ENCODE data around the gene C1QTNF5.

Gene C1QTNF5

DNA sequence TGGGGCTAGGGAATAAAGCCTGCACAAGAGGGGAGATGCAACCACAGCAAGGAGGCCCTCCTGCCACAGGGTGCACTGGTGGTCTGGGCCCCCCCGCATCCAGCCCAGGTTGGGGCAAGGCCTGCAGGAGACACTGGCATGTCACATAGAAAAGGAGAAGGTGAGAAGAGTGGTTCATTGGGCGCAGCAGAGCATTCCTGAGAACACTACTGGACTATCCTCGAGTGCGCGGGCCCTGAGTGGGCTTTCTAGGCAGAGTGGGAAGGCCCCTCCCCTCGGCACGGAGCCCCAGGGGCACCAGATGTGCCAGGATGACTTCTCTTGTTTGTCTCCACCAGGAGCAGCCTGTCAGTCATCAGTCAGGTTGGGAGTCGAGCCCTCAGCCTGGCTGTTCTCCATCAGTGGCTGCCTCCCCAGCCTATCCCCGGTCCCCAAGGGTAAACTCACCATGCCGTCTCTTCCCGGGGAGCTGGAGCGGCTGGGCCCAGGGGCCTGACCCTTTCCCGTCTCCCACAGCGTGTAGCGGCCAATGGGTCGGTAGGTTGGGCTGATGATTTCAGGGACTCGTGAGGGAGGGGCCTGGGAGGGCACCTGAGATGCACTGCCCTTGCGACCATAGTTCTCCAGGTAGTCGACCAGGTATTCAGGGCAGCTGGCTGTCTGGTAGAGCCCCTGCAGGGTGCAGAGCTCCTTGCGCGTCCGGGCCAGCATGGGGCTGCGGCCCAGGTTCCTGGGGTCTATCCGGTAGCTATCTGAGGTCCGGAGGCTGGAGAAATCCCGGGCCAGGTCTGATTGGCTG, 31.8 kb upstream of the C1QTNF5 start:
- DNase-seq = no peak

- DNase-seq = no peak
Measured at GRCh38 chr11:119371778-119372182, 31.1 kb upstream of the C1QTNF5 start.

DNA sequence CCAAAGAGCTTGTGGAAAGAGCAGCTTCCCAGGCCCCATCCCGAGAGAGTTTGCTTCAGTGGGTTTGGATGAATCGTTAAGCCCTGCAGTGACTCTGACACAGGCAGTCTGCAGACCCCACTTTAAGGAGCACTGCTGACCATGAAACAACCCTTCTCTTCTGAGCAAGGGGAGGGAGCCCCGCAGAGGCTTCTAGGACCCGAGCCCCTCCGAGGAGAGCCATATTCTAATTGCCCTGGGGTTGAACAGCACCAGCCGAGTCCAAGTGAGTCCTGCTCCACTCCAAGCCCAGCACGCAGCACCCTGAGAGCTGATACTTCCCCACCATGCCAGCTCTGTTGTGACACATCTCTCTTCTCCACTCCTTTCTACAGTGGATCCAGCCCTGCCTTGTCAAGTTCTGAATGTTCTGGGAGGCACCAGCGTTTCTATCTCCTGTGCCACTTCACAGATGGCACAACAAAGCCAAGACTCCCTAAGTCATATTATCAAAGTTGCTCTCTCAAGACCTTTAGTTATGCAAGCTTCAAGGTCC, 30.5 kb upstream of the C1QTNF5 start:
- no peak for DNase-seq

GRCh38 chr11:119370486-119371046, 29.9 kb upstream of the C1QTNF5 start:
- DNase-seq = no peak

DNA sequence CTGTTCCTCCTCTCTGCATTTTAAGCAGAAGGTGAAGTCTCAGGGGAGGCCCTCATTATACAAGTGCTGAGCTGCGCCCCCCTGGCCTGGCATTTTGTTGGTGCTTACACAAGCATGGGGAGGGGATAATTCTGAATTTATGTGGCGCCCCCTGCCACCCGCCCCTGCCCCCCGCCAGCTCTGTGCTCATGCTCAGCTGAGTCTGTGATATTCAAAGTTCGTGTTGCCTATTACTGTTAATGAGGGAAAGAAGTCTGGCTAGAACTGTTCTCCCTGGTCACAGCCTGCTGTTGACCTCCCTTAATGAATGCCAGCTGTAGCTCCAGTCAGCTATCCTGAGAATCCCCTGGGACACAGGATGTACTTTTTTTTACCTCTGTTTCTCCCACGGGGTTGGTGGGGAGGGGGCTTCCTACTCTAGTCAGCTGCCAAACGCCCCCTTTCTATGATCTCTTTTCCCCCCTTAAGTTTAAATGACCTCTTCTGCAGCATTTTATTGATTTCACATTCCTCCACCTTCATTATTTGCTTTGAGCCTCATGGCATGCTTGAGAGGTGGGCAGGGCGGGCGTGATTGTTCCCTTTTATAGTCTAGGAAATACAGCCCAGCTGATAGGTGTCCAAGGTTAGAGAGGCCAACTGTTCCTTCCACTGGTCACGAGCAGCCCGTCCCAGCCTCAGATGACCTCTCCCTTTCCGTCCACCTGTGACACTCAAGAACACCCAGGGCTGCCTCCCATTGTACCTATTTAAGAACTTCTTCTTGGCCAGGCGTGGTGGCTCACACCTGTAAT, 28.6 kb upstream of the C1QTNF5 start:
- no peak for DNase-seq

DNA sequence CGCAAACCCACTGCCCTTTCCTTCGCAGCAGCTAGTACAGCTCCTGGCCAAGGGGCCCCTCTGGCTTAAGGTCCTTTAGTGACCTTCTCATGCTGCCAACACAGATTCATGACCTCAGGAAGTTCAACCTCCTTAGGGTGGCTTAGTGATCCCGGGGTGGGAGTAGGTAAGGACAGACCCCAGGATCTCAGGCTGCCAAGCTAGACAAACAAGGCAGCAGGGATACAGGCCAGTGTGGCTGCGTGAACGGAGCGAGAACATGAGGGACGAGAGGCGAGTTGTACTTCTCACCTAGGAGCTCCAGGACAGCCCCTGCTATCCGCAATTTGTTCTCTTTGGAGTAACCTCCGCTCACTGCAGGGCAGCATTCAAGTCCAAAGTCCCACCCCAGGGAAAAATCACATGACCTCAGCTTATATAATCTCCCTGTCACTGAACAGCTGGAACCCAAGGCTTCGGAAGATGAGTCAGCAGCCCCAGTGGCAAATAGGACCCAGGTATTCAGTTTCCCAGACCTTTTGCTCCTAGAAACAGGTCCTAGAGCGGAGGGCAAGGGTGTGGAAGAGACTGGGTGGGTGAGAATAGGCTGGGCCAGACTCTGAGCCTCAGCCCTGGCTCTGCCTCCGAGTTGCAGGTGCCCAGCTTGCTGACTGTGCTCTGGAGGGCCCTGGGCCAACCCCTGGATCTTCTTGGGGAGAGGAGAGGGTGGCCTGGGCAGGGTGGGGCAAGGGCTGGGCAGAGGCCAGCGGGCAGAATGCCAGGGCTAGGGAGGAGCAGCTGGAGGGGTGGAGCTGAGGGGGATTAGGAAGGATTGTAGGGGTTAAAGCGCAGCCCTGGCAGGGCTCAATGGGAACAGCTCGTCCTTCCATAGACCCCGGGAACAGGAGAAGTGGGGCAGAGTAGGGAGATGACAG, 27.7 kb upstream of the C1QTNF5 start:
- no peak for DNase-seq

GRCh38 chr11:119367661-119368120, 27.0 kb upstream of the C1QTNF5 start:
- no peak for DNase-seq

DNA sequence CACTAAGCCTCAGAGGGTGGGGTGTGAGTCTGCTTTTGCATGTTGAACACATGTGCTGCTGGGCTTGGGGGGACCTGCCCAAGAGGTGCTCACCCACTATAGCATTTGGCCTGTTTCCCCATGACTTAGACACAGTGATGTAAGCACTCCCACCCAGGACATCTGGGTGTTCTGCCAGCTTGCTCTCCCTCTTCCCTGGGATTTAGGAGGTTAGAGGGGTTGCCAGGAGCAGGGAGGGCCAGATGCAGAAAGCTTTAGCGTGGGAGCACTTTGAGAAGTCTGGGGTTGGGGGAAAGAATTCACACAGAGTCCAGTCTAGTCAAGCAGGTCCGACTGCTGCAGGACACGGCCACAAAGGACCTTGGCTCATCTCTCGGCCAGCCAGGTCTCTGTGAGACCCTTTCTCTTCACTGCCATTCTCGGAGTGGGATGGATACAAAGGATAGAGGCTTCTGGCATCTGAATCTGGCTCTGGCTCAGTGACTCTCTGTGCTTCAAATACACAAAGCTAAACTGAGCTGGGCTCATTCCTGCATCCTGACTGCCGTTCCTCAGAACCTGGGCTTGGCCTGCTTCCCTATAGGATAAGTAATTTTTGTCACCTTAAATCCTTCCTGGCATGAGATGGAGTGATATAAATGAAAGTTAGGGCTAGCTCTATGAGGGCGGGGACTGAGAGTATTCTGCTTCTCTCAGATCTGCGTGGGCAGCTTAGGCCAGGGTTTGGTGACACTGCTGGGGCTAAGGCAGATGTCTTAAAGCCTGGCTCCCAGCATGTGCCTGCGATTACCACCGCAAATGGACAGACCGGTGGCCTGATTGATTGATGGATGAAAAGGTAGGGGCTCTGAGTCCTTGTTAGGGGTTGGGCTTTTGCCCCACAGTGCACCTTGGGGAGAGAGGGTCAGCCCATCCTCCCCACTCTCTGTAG, 26.3 kb upstream of the C1QTNF5 start:
- DNase-seq = no peak

DNA sequence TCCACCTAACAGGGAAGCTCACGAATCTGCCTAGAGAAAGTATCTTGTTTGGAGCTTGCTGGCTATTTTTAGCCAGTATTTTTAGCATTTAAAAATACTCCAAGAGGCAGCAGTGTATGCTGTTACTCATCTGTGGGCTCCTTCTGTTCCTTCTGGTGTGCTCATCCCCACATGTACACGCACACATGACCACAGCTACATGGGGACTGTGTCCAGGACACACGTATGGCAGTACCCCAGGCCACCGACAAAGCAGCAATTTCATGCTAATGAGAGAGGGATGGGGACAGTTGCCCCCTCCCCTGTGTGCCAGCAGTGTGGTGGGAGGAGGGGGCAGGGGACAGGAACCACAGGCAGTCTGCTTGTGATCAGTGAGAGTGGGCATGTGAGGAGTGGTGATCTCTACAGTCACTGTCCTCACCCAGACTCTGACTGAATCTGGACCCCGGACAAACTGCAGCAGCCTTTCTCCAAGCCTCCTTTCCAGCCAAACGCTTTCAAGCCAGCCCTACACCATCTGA, 24.4 kb upstream of the C1QTNF5 start:
- DNase-seq = no peak

DNA sequence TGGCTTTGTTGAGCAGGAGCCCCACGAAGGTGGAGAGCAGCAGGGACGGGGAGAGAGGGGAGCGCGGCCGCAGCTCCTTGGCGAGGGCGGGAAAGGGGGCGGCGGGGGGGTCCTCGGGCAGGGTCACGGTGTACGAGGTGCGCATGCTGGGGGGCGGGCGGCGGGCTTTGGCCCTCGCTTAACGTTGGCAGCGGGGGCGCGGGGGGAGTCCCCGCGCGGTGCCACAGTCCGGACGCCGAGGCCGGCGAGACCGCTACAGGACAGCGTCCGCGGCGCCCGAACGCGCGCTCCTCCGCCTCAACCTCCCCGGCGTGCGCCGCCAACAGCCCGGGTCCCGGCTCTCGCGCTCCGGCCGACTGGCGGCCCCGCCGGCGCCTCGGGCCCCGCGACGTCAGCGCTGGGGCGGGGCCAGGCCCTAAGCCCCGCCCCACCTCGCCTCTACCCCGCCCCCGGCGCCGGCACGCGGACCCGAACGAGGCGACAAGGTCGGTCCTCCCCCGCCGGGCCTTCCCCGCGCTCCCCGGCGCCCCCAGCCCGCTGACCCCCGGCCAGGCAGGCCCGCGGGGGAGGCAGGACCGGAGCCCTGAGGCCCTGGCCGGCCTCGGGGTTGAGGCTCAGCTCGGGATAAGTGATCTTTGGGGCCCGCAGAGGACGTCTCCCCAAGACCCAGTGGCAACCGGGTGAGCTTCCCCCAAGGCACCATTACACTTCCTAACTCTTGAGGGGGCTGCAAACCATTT, 23.3 kb upstream of the C1QTNF5 start:
- no peak for DNase-seq

DNA sequence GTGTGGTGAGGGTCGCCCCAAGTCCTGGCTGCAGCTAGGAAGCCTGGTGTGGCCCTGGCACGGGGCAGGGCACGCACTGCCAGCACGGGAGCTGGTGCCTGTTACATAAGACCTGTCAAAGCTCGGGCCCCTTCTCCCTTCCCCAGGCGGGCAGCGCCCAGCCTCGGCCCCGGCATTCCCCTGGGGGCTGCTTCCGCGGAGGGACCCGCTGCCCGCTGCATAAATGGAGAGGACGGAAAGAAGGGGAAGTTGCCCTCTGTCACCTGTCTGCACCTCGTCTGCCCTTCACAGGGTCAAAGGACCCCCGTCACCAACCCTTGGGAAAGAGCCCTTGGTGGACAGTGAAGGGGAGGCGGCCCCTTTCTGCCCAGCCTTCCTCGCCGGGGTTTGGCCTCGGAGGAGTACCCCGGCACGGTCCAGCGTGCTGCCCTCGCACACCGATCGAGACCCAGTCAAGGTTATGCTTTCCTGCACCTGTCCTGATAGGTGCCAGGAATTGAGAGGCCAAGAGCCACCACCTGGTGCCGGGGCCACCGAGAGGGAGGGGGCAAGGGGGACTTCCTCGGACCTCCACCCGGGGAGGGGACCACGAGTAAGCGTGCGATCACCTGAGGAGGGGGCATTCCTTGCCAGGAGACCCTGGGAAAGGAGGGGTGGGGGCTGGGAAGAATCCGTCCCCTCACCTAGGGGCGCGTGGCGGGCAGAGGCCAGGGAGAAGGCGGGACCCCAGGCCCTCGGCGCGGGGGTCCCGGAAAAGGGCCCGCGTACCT, 22.6 kb upstream of the C1QTNF5 start:
- DNase-seq = no peak

DNA sequence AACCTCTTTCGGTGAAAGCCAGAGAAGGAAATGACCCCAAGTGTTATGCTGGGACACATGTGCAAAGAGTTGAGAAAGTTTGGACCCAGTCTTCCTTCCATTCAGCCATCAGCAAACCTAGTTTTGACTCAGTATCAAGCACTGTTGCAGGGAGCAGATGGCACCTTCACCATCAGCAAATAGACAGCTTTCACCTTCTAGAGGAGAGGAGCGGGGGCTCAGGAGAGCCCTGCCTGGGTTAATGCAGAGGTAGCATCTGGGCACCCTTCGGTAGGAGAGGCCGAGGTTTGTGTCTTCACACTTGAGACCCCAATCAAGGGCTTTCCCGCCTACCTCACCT, 22.0 kb upstream of the C1QTNF5 start:
- no peak for DNase-seq

GRCh38 chr11:119361941-119362725, 21.4 kb upstream of the C1QTNF5 start:
- no peak for DNase-seq

DNA sequence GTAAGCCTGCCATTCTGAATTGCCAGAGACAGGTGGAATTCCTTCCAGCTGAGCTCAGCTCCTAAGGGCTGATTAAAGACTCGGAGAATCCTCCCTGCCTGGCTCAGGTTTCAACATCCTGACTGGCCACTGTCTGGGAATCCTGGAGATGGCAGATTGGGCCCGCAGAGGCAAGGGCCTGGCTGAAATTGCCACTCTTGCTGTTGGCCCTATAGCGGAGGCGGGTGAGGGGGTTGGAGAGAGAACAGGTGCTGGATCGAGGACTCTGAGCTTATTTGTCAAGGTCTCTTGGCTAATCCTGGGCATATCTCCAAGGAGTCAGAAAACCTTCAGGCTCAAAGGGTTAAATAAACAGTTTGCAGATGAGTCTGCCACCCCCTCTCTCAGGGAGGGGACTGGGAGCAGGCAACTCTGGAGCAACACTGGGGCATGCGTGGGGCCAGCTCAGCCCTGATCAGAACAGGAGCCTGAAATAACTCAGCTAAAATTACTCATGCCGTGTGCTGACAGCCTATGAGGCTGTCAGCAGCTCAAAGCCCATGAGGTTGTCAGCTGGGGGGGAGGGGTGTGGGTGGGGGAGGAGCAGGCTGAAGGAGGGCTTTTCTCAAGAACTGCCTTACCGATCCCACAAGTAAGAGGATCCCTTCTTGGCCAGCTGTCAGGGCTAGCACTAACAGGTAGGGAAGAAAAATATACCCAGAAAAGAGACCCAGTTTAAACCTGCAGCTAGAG, 20.5 kb upstream of the C1QTNF5 start:
- no peak for DNase-seq

GRCh38 chr11:119359365-119360214, 18.9 kb upstream of the C1QTNF5 start:
- no peak for DNase-seq

DNA sequence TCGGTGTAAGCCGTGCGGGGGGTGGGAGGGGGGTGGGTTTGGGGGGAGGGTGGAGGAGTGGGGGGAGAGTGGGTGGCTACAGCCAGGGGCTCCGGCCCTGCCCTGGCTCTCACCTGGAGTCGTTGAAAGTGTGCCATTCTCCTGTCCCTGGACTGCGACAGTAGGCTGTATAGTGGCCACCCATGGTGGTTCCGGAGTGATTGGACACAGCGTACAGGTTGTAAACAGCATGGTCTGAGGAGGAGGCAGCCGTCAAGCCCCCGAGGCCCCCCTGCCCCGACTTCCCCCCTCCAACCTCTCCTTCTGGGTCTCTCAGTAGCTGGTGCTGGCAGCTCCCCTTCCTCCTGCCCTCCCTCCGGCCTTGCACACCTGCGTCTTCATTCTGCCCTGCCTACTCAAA, 16.4 kb upstream of the C1QTNF5 start:
- no peak for DNase-seq
